Sigmoid colon (tissue), 7 donors: Measurements from ENCODE around the gene GFY. TPM values are rescaled to one million over a fixed set of nuclear protein-coding genes. Genes with fewer than 3 reads are reported as not detected.

Experiments
- DNase-seq: peaks from one replicate; pipeline ENCODE4 v3.0.0-alpha.2; 2019
- H3K27ac ChIP-seq, 4 donors: fragments of 200-600 bp; sonication (generic); one replicate each; pipeline ENCODE4 v1.5.1; 2016 to 2019; ENCODE audit warnings: mild to moderate bottlenecking in 1 of 4
- H3K27me3 ChIP-seq, 3 donors: fragments of 200-600 bp; sonication (generic); one replicate each; pipeline ENCODE4 v1.5.1; 2019; ENCODE audit warnings: mild to moderate bottlenecking in 1 of 3
- H3K36me3 ChIP-seq, 4 donors: fragments of 200-600 bp; sonication (generic); one replicate each; pipeline ENCODE4 v1.5.1; 2016 to 2019
- H3K4me1 ChIP-seq, 4 donors: fragments of 200-600 bp; sonication (generic); one replicate each; pipeline ENCODE4 v1.5.1; 2017 to 2019
- H3K4me3 ChIP-seq, 4 donors: fragments of 200-600 bp; sonication (generic); one replicate each; pipeline ENCODE4 v1.5.1; 2017 to 2019; ENCODE audit warnings: mild to moderate bottlenecking in 2 of 4, moderate library complexity in 1 of 4
- H3K9me3 ChIP-seq, 4 donors: fragments of 200-600 bp in 3 of 4; sonication (generic) in 3 of 4; one replicate each; pipeline versions ENCODE4 v1.5.1 to v1.6.1; 2013 to 2019
- EP300 ChIP-seq, 4 donors: sonication (generic); formaldehyde crosslinking; IDR thresholded peaks; one replicate each; pipeline ENCODE4 v1.6.1; 2017; ENCODE audit warnings: antibody characterized with exemption in 4 of 4
- POLR2A ChIP-seq, 2 donors: fragments of 450-650 bp; IDR thresholded peaks; one replicate each; pipeline ENCODE4 v1.6.1; 2016; ENCODE audit warnings: antibody characterized with exemption in 2 of 2, mild to moderate bottlenecking in 2 of 2, moderate library complexity in 2 of 2
- POLR2AphosphoS5 ChIP-seq, 4 donors: sonication (generic); formaldehyde crosslinking; IDR thresholded peaks; one replicate each; pipeline ENCODE4 v1.6.1; 2017; ENCODE audit warnings: antibody characterized with exemption in 4 of 4
- WGBS, 2 donors: extraction: QIAGEN DNeasy Blood & Tissue Kit; methylation state at CpG; one replicate each; pipeline ENCODE4 v1.1.7; 2013; 5-methylcytosine and 5-hydroxymethylcytosine counted together
- intact Hi-C: fragments of 100-400 bp; cut with DNase I; formaldehyde crosslinking; loops from one replicate; pipeline ENCODE4 v1.15.1; 2023
- polyA plus RNA-seq, 3 donors: library from polyadenylated mRNA; stranded (reverse); fragments of 200-250 nt; gene quantifications; one replicate each; pipeline ENCODE4 v1.2.3, GENCODE V29; 2013
- total RNA-seq, 4 donors: library from RNA; depleted of rRNA; stranded (reverse); fragments of >200 nt; gene quantifications; one replicate each; pipeline ENCODE4 v1.1.0, GENCODE V29; 2016
- TF ChIP-seq, protein P1 (sequence below), 4 experiments: fragments of 450-650 bp in 3 of 4; fragments of 200-600 bp in 1 of 4; IDR thresholded peaks; one replicate each; pipeline ENCODE4 v1.5.1; 2016 to 2019; ENCODE audit warnings: antibody characterized with exemption in 4 of 4, mild to moderate bottlenecking in 3 of 4, moderate library complexity in 2 of 4
- donor health status: healthy with polysubstance abuse.
- donor health status: Bipolar disorder and iron deficiency.
- donor health status: healthy.

The GFY gene
- total and polyA plus RNA-seq, 7 donors: not detected

- WGBS, 2 donors: 34 to 92% methylated on average over 1 of the region's 1 CpG
- intact Hi-C loops: no loop called here
- Histone ChIP-seq H3K27me3 (peaks cover 0 to 13% (median 0%) of the 10 kb centered on the region in 3 donors), H3K4me1 (peaks cover 0 to 3% (median 0%) of the 10 kb centered on the region in 4 donors), H3K36me3 (no peaks in the 10 kb centered on the region), H3K27ac (no peak overlapping the region), H3K4me3 (no peak overlapping the region), H3K9me3 (peaks cover 0 to 11% (median 3%) of the 10 kb centered on the region in 4 donors)
- TF ChIP-seq POLR2AphosphoS5 (IDR thresholded peaks at IDR 0.05): no peak
- TF ChIP-seq EP300 (IDR thresholded peaks at IDR 0.05): no peak
- TF ChIP-seq, protein P1, sequence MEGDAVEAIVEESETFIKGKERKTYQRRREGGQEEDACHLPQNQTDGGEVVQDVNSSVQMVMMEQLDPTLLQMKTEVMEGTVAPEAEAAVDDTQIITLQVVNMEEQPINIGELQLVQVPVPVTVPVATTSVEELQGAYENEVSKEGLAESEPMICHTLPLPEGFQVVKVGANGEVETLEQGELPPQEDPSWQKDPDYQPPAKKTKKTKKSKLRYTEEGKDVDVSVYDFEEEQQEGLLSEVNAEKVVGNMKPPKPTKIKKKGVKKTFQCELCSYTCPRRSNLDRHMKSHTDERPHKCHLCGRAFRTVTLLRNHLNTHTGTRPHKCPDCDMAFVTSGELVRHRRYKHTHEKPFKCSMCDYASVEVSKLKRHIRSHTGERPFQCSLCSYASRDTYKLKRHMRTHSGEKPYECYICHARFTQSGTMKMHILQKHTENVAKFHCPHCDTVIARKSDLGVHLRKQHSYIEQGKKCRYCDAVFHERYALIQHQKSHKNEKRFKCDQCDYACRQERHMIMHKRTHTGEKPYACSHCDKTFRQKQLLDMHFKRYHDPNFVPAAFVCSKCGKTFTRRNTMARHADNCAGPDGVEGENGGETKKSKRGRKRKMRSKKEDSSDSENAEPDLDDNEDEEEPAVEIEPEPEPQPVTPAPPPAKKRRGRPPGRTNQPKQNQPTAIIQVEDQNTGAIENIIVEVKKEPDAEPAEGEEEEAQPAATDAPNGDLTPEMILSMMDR (IDR thresholded peaks at IDR 0.05): no peak
- no peak for TF ChIP-seq POLR2A (IDR thresholded peaks at IDR 0.05)
- DNase-seq: no peak
Observed at GRCh38 chr19:49383599-49383998, 41.6 kb upstream of the GFY start.

- intact Hi-C loops: no loop called here
- peak within 1 kb of the TSS in 2 of 4 donors; percentile 12 to 16 for H3K4me3 ChIP-seq
- TF ChIP-seq EP300 (IDR thresholded peaks at IDR 0.05) (no peak), POLR2AphosphoS5 (IDR thresholded peaks at IDR 0.05) (no peak), POLR2A (IDR thresholded peaks at IDR 0.05) (no peak)
- TF ChIP-seq, protein P1 (IDR thresholded peaks at IDR 0.05): no peak
- H3K27me3 ChIP-seq: peaks cover 0 to 29% (median 0%) of the 10 kb centered on the region in 3 donors
- no peaks in the 10 kb centered on the region for H3K36me3 ChIP-seq
- 54 to 56% methylated on average over 40 of the region's 40 CpGs for WGBS, 2 donors
- H3K27ac ChIP-seq: no peak within 1 kb of the TSS
- peaks cover 0 to 3% (median 0%) of the 10 kb centered on the region in 4 donors for H3K4me1 ChIP-seq
- peak; percentile 77 for DNase-seq
- peaks cover 0 to 3% (median under 1%) of the 10 kb centered on the region in 4 donors for H3K9me3 ChIP-seq
Observed at GRCh38 chr19:49387936-49388372, 37.2 kb upstream of the GFY start, which contains the start of gene KASH5. KASH5 (plus strand) TSS chr19:49388249; CDS start chr19:49390884, 2,635 bp downstream.

DNA sequence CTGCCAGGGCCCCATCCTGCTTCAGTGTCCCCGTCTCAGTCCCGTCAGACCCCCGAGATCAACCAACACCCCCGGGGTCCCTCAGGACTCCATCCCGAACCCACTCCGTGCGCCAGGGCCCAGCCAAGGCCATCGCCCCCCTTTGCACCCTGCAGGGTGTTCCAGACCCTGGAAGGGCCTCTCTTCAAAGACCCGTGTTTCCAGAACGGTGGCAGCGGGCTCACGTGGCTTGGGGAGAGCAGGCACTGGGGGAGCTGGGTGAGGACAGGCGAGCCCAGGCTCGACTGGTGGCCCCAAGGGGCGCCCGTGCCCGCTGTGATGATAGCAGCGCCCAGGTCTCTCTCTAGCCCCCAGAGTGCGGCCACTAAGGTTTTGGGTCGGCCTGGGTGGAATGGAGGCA is 35.8 kb upstream of the GFY start:
- no peak for DNase-seq
- H3K4me3 ChIP-seq: no peak overlapping the region
- peaks cover 0 to 3% (median 0%) of the 10 kb centered on the region in 4 donors for H3K4me1 ChIP-seq
- intact Hi-C loops: no loop called here
- no peak overlapping the region for H3K27ac ChIP-seq
- no peaks in the 10 kb centered on the region for H3K36me3 ChIP-seq
- WGBS, 2 donors: 81 to 91% methylated on average over 20 of the region's 20 CpGs
- TF ChIP-seq, protein P1 (IDR thresholded peaks at IDR 0.05): no peak
- no peak for TF ChIP-seq POLR2AphosphoS5 (IDR thresholded peaks at IDR 0.05)
- no peak for TF ChIP-seq EP300 (IDR thresholded peaks at IDR 0.05)
- TF ChIP-seq POLR2A (IDR thresholded peaks at IDR 0.05): no peak
- H3K27me3 ChIP-seq: peaks cover 0 to 36% (median 7%) of the 10 kb centered on the region in 3 donors
- H3K9me3 ChIP-seq: no peaks in the 10 kb centered on the region

- intact Hi-C loops: no loop called here
- DNase-seq: no peak
- WGBS, 2 donors: 56 to 78% methylated on average over 26 of the region's 26 CpGs
- Histone ChIP-seq H3K4me1 (peaks cover 0 to 3% (median 0%) of the 10 kb centered on the region in 4 donors), H3K9me3 (no peaks in the 10 kb centered on the region), H3K4me3 (no peak overlapping the region), H3K27ac (no peak overlapping the region), H3K36me3 (no peaks in the 10 kb centered on the region), H3K27me3 (peaks cover 6 to 45% (median 14%) of the 10 kb centered on the region in 3 donors)
- TF ChIP-seq EP300 (IDR thresholded peaks at IDR 0.05) (no peak), POLR2A (IDR thresholded peaks at IDR 0.05) (no peak), POLR2AphosphoS5 (IDR thresholded peaks at IDR 0.05) (no peak)
- TF ChIP-seq, protein P1 (IDR thresholded peaks at IDR 0.05): no peak
Observed at GRCh38 chr19:49390131-49390928, 34.9 kb upstream of the GFY start.
